Testis (tissue), 2 donors: ENCODE measurements around the gene ZC3H6.
"Not testable (repeated sequence)": the region's sequence is repeated elsewhere in the genome, so short reads cannot be mapped to it uniquely, and the experiment has no call there.

Experiments used
- CTCF ChIP-seq, 3 experiments: fragments of 450-650 bp in 2 of 3; fragments of 200-600 bp in 1 of 3; sonication (generic) in 1 of 3; IDR thresholded peaks; one replicate each; pipeline ENCODE4 v1.5.1; 2016 to 2019; ENCODE audit warnings: antibody characterized with exemption in 3 of 3, mild to moderate bottlenecking in 2 of 3, moderate library complexity in 1 of 3
- POLR2A ChIP-seq: fragments of 450-650 bp; IDR thresholded peaks from one replicate; pipeline ENCODE4 v1.6.1; 2017; ENCODE audit warnings: antibody characterized with exemption, mild to moderate bottlenecking, moderate library complexity

GRCh38 chr2:112354335-112354734, 78.9 kb downstream of the ZC3H6 start:
- TF ChIP-seq CTCF (IDR thresholded peaks at IDR 0.05); POLR2A: not testable (repeated sequence)
